ENCODE results near the gene LDB3. TPM values are rescaled to one million over a fixed set of nuclear protein-coding genes. Genes with fewer than 3 reads are reported as not detected.
A peak's percentile ranks its signal among the peaks of the same experiment; 100 is the strongest.

Gene LDB3
- not detected for total RNA-seq
- not detected for polyA plus RNA-seq

GRCh38 chr10:86668297-86669165, at the start of gene LDB3:
Gene LDB3 (plus strand): TSS chr10:86668511. CDS start chr10:86668692, 181 bp downstream.
- DNase-seq: no peak
- peak within 1 kb of the TSS in 1 of 3 donors; percentile 88 for H3K27ac Mint-ChIP-seq

GRCh38 chr10:86628311-86628710, 40.0 kb upstream of the LDB3 start:
- no peak for ATAC-seq (ENCODE audit: low read depth in 2 of 2)
- H3K27me3 Mint-ChIP-seq: peaks cover 56% of the 10 kb centered on the region
- no peaks in the 10 kb centered on the region for H3K9me3 ChIP-seq (ENCODE audit: control insufficient read depth in 2 of 2, low read length in 2 of 2)

More at GRCh38 chr10:86668297-86669165, at the start of gene LDB3:
- Mint-ChIP-seq H3K27me3 (peaks cover 4% of the 10 kb centered on the region), H3K4me1 (no peaks in the 10 kb centered on the region), H3K9me3 (no peaks in the 10 kb centered on the region), H3K4me3 (no peak within 1 kb of the TSS), H3K36me3 (no peaks in the 10 kb centered on the region)
- no peak for ATAC-seq (ENCODE audit: low read depth in 2 of 2)
- no peaks in the 10 kb centered on the region for H3K9me3 ChIP-seq (ENCODE audit: control insufficient read depth in 2 of 2, low read length in 2 of 2)
- H3K36me3 ChIP-seq (ENCODE audit: control insufficient read depth, insufficient read depth, low read length): no peaks in the 10 kb centered on the region
- no peaks in the 10 kb centered on the region for H3K27me3 ChIP-seq (ENCODE audit: control insufficient read depth, insufficient read depth, low read length)
- H3K4me1 ChIP-seq (ENCODE audit: control insufficient read depth, insufficient read depth, low read length, poor library complexity, severe bottlenecking): no peaks in the 10 kb centered on the region
- H3K4me3 ChIP-seq (ENCODE audit: low read depth, low read length): no peak within 1 kb of the TSS
- no peak within 1 kb of the TSS for H3K27ac ChIP-seq (ENCODE audit: insufficient read depth, low read length, poor library complexity, severe bottlenecking)

GRCh38 chr10:86630079-86630478, 38.2 kb upstream of the LDB3 start:
- ATAC-seq (ENCODE audit: low read depth in 2 of 2) (no peak), DNase-seq (no peak)
- Histone ChIP-seq H3K27me3 (ENCODE audit: control insufficient read depth, insufficient read depth, low read length) (peaks cover 6% of the 10 kb centered on the region), H3K9me3 (ENCODE audit: control insufficient read depth in 2 of 2, low read length in 2 of 2) (no peaks in the 10 kb centered on the region), H3K4me3 (ENCODE audit: low read depth, low read length) (no peak overlapping the region), H3K4me1 (ENCODE audit: control insufficient read depth, insufficient read depth, low read length, poor library complexity, severe bottlenecking) (no peaks in the 10 kb centered on the region), H3K36me3 (ENCODE audit: control insufficient read depth, insufficient read depth, low read length) (no peaks in the 10 kb centered on the region), H3K27ac (ENCODE audit: insufficient read depth, low read length, poor library complexity, severe bottlenecking) (no peak overlapping the region)
- Mint-ChIP-seq H3K9me3 (peaks cover 0 to 3% (median 0%) of the 10 kb centered on the region in 7 donors), H3K36me3 (no peaks in the 10 kb centered on the region), H3K4me1 (no peaks in the 10 kb centered on the region), H3K27ac (no peak overlapping the region), H3K27me3 (peaks cover 63% of the 10 kb centered on the region), H3K4me3 (no peak overlapping the region)

More at GRCh38 chr10:86628311-86628710, 40.0 kb upstream of the LDB3 start:
- no peak for DNase-seq
- Histone ChIP-seq H3K36me3 (ENCODE audit: control insufficient read depth, insufficient read depth, low read length) (no peaks in the 10 kb centered on the region), H3K4me1 (ENCODE audit: control insufficient read depth, insufficient read depth, low read length, poor library complexity, severe bottlenecking) (no peaks in the 10 kb centered on the region), H3K4me3 (ENCODE audit: low read depth, low read length) (no peak overlapping the region), H3K27ac (ENCODE audit: insufficient read depth, low read length, poor library complexity, severe bottlenecking) (no peak overlapping the region), H3K27me3 (ENCODE audit: control insufficient read depth, insufficient read depth, low read length) (peaks cover 5% of the 10 kb centered on the region)
- Mint-ChIP-seq H3K4me3 (no peak overlapping the region), H3K9me3 (peaks cover 0 to 3% (median 0%) of the 10 kb centered on the region in 7 donors), H3K4me1 (no peaks in the 10 kb centered on the region), H3K27ac (no peak overlapping the region), H3K36me3 (no peaks in the 10 kb centered on the region)

GRCh38 chr10:86632009-86632800, 36.1 kb upstream of the LDB3 start:
- H3K4me1 ChIP-seq (ENCODE audit: control insufficient read depth, insufficient read depth, low read length, poor library complexity, severe bottlenecking): no peaks in the 10 kb centered on the region
- H3K36me3 Mint-ChIP-seq: no peaks in the 10 kb centered on the region
- no peak for ATAC-seq (ENCODE audit: low read depth in 2 of 2)
- no peaks in the 10 kb centered on the region for H3K36me3 ChIP-seq (ENCODE audit: control insufficient read depth, insufficient read depth, low read length)
- peaks cover 9% of the 10 kb centered on the region for H3K27me3 ChIP-seq (ENCODE audit: control insufficient read depth, insufficient read depth, low read length)
- H3K9me3 Mint-ChIP-seq: peaks cover 0 to 3% (median 0%) of the 10 kb centered on the region in 7 donors
- DNase-seq: no peak
- H3K27me3 Mint-ChIP-seq: peaks cover 62% of the 10 kb centered on the region
- no peak overlapping the region for H3K4me3 ChIP-seq (ENCODE audit: low read depth, low read length)
- no peaks in the 10 kb centered on the region for H3K4me1 Mint-ChIP-seq
- no peak overlapping the region for H3K4me3 Mint-ChIP-seq
- H3K27ac ChIP-seq (ENCODE audit: insufficient read depth, low read length, poor library complexity, severe bottlenecking): no peak overlapping the region
- H3K27ac Mint-ChIP-seq: no peak overlapping the region
- no peaks in the 10 kb centered on the region for H3K9me3 ChIP-seq (ENCODE audit: control insufficient read depth in 2 of 2, low read length in 2 of 2)

GRCh38 chr10:86632951-86633350, 35.4 kb upstream of the LDB3 start:
- H3K27me3 Mint-ChIP-seq: peaks cover 58% of the 10 kb centered on the region
- Histone ChIP-seq H3K9me3 (ENCODE audit: control insufficient read depth in 2 of 2, low read length in 2 of 2) (no peaks in the 10 kb centered on the region), H3K27me3 (ENCODE audit: control insufficient read depth, insufficient read depth, low read length) (peaks cover 12% of the 10 kb centered on the region), H3K27ac (ENCODE audit: insufficient read depth, low read length, poor library complexity, severe bottlenecking) (no peak overlapping the region), H3K4me3 (ENCODE audit: low read depth, low read length) (no peak overlapping the region), H3K4me1 (ENCODE audit: control insufficient read depth, insufficient read depth, low read length, poor library complexity, severe bottlenecking) (no peaks in the 10 kb centered on the region), H3K36me3 (ENCODE audit: control insufficient read depth, insufficient read depth, low read length) (no peaks in the 10 kb centered on the region)
- no peaks in the 10 kb centered on the region for H3K36me3 Mint-ChIP-seq
- ATAC-seq (ENCODE audit: low read depth in 2 of 2) (no peak), DNase-seq (no peak)
- peaks cover 0 to 3% (median 0%) of the 10 kb centered on the region in 7 donors for H3K9me3 Mint-ChIP-seq
- no peak overlapping the region for H3K4me3 Mint-ChIP-seq
- H3K4me1 Mint-ChIP-seq: no peaks in the 10 kb centered on the region
- no peak overlapping the region for H3K27ac Mint-ChIP-seq

GRCh38 chr10:86635402-86635801, 32.9 kb upstream of the LDB3 start:
- Mint-ChIP-seq H3K27ac (no peak overlapping the region), H3K4me1 (no peaks in the 10 kb centered on the region), H3K27me3 (peaks cover 50% of the 10 kb centered on the region), H3K9me3 (peaks cover 0 to 9% (median 1%) of the 10 kb centered on the region in 7 donors), H3K4me3 (no peak overlapping the region), H3K36me3 (no peaks in the 10 kb centered on the region)
- no peaks in the 10 kb centered on the region for H3K36me3 ChIP-seq (ENCODE audit: control insufficient read depth, insufficient read depth, low read length)
- H3K9me3 ChIP-seq (ENCODE audit: control insufficient read depth in 2 of 2, low read length in 2 of 2): peaks cover 0 to 6% of the 10 kb centered on the region in 2 experiments
- H3K4me1 ChIP-seq (ENCODE audit: control insufficient read depth, insufficient read depth, low read length, poor library complexity, severe bottlenecking): no peaks in the 10 kb centered on the region
- H3K27ac ChIP-seq (ENCODE audit: insufficient read depth, low read length, poor library complexity, severe bottlenecking): no peak overlapping the region
- no peak overlapping the region for H3K4me3 ChIP-seq (ENCODE audit: low read depth, low read length)
- ATAC-seq (ENCODE audit: low read depth in 2 of 2) (no peak), DNase-seq (no peak)
- H3K27me3 ChIP-seq (ENCODE audit: control insufficient read depth, insufficient read depth, low read length): peaks cover 18% of the 10 kb centered on the region

- peaks cover 0 to 10% (median 1%) of the 10 kb centered on the region in 7 donors for H3K9me3 Mint-ChIP-seq
- H3K27ac ChIP-seq (ENCODE audit: insufficient read depth, low read length, poor library complexity, severe bottlenecking): no peak overlapping the region
- H3K27me3 Mint-ChIP-seq: peaks cover 44% of the 10 kb centered on the region
Observed at GRCh38 chr10:86636311-86636710, 32.0 kb upstream of the LDB3 start.

More at GRCh38 chr10:86636311-86636710, 32.0 kb upstream of the LDB3 start:
- ATAC-seq (ENCODE audit: low read depth in 2 of 2) (no peak), DNase-seq (no peak)
- Mint-ChIP-seq H3K4me1 (no peaks in the 10 kb centered on the region), H3K4me3 (no peak overlapping the region), H3K36me3 (no peaks in the 10 kb centered on the region), H3K27ac (no peak overlapping the region)
- Histone ChIP-seq H3K4me1 (ENCODE audit: control insufficient read depth, insufficient read depth, low read length, poor library complexity, severe bottlenecking) (no peaks in the 10 kb centered on the region), H3K36me3 (ENCODE audit: control insufficient read depth, insufficient read depth, low read length) (no peaks in the 10 kb centered on the region), H3K9me3 (ENCODE audit: control insufficient read depth in 2 of 2, low read length in 2 of 2) (peaks cover 4 to 12% of the 10 kb centered on the region in 2 experiments), H3K4me3 (ENCODE audit: low read depth, low read length) (no peak overlapping the region), H3K27me3 (ENCODE audit: control insufficient read depth, insufficient read depth, low read length) (peaks cover 19% of the 10 kb centered on the region)
